Left lung (tissue), 10 donors: ENCODE data around the gene TPK1. TPM values are rescaled to one million over a fixed set of nuclear protein-coding genes. Genes with fewer than 3 reads are reported as not detected.

ENCODE experiments used
- ATAC-seq: fragments of 200-7000 bp; cut with Tn5 transposase; one replicate; pipeline ENCODE4 v1.9.1; 2020; ENCODE audit warnings: moderate library complexity
- DNase-seq, 4 donors: peaks; one replicate each; pipeline ENCODE4 v3.0.0-alpha.2; 2013 to 2020
- H3K27ac ChIP-seq, 2 donors: fragments of 200-600 bp; sonication (generic) in 1 of 2; one replicate each; pipeline versions ENCODE4 v1.5.0 to v1.8.0; 2020 to 2021
- H3K27me3 ChIP-seq, 2 donors: fragments of 200-600 bp; sonication (generic) in 1 of 2; one replicate each; pipeline versions ENCODE4 v1.5.0 to v1.8.0; 2020 to 2021
- H3K36me3 ChIP-seq, 2 donors: fragments of 200-600 bp; sonication (generic) in 1 of 2; one replicate each; pipeline versions ENCODE4 v1.5.0 to v1.8.0; 2020 to 2021
- H3K4me1 ChIP-seq, 2 donors: fragments of 200-600 bp; one replicate each; pipeline ENCODE4 v1.8.0; 2021
- H3K4me3 ChIP-seq, 2 donors: fragments of 200-600 bp; sonication (generic) in 1 of 2; one replicate each; pipeline versions ENCODE4 v1.5.0 to v1.8.0; 2020 to 2021; ENCODE audit warnings: mild to moderate bottlenecking in 1 of 2
- H3K9me3 ChIP-seq, 2 donors: fragments of 200-600 bp; sonication (generic) in 1 of 2; one replicate each; pipeline versions ENCODE4 v1.5.0 to v1.8.0; 2020 to 2021
- CTCF ChIP-seq, 2 donors: fragments of 200-600 bp; sonication (generic) in 1 of 2; IDR thresholded peaks; one replicate each; pipeline versions ENCODE4 v1.5.0 to v1.8.0; 2021; ENCODE audit warnings: antibody characterized with exemption in 2 of 2
- intact Hi-C, 2 donors: fragments of 100-400 bp; cut with DNase I; formaldehyde crosslinking; loops; one replicate each; pipeline versions ENCODE4 v1.11.2 to v1.14.2; 2022
- polyA plus RNA-seq, 6 donors: library from polyadenylated mRNA; unstranded; fragments of 120-200 nt; gene quantifications; one replicate each; pipeline ENCODE4 v1.2.1, GENCODE V29; 2013; ENCODE audit not compliant: insufficient read length in 6 of 6
- total RNA-seq, 2 donors: library from RNA; stranded (reverse); fragmentation: NEBNext Ultra II Directional; extraction: Animal tissue kit (Norgen Biotek cat#: 25700); gene quantifications; one replicate each; pipeline ENCODE4 v1.2.1, GENCODE V29; 2021
- donor health status: DM: no; HTN: yes; CAD: no.
- donor health status: DM: no; HTN: no; CAD: no.

Gene TPK1
- total and polyA plus RNA-seq, 8 donors, result 4.1 to 15.5 (median 4.8) TPM

- ATAC-seq (no peak), DNase-seq (peak in 1 of 4 donors; percentile 10)
- Histone ChIP-seq H3K27me3 (no peaks in the 10 kb centered on the region), H3K36me3 (no peaks in the 10 kb centered on the region), H3K4me1 (no peaks in the 10 kb centered on the region), H3K9me3 (peaks cover 0 to 3% of the 10 kb centered on the region in 2 donors), H3K27ac (no peak overlapping the region), H3K4me3 (no peak overlapping the region)
- TF ChIP-seq CTCF (IDR thresholded peaks at IDR 0.05), result no peak
- intact Hi-C loops, result no loop called here
Observed at GRCh38 chr7:144713850-144714249, 122.0 kb downstream of the TPK1 start.

DNA sequence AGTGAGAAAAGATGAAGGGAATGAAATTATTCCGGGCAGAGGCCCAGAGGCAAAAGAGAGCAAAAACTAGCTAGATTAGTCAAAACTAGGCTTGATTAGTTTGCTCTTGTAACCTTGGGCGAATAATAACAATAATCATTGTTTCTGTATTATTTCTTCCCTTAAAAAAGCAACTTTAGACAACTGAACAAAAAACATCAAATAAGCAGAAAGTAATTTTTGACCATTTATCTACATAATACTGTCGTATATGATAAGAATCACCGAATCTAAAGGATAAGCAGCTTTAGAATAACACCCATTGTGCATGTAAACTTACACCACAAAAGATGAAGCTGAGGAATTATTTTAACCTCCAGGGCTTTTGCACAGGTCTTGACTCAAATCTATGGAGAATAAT, 125.1 kb downstream of the TPK1 start:
- Histone ChIP-seq H3K27me3 (no peaks in the 10 kb centered on the region), H3K4me1 (no peaks in the 10 kb centered on the region), H3K36me3 (no peaks in the 10 kb centered on the region), H3K9me3 (no peaks in the 10 kb centered on the region), H3K27ac (no peak overlapping the region), H3K4me3 (no peak overlapping the region)
- ATAC-seq (no peak), DNase-seq (no peak)
- TF ChIP-seq CTCF (IDR thresholded peaks at IDR 0.05), result no peak
- intact Hi-C loops, result no loop called here

DNA sequence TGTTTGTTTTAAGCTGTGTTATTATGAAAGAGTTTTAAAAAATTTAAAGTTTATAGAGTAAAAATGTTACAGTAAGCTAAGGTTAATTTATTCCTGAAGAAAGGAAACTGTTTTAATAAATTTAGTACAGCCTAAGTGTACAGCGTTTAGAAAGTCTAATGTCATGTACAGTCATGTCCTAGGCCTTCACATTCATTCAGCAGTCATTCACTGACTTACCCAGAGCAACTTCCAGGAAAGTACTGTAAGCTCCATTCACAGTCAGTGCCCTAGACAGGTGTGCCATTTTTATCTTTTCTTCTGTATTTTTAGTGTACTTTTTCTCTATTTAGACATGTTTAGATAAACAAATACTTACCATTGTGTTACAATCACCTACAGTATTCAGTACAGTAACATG, 126.8 kb downstream of the TPK1 start:
- Histone ChIP-seq H3K4me3 (no peak overlapping the region), H3K27me3 (no peaks in the 10 kb centered on the region), H3K36me3 (no peaks in the 10 kb centered on the region), H3K4me1 (no peaks in the 10 kb centered on the region), H3K27ac (no peak overlapping the region), H3K9me3 (no peaks in the 10 kb centered on the region)
- DNase-seq (no peak), ATAC-seq (no peak)
- intact Hi-C loops, result no loop called here
- no peak for TF ChIP-seq CTCF (IDR thresholded peaks at IDR 0.05)

DNA sequence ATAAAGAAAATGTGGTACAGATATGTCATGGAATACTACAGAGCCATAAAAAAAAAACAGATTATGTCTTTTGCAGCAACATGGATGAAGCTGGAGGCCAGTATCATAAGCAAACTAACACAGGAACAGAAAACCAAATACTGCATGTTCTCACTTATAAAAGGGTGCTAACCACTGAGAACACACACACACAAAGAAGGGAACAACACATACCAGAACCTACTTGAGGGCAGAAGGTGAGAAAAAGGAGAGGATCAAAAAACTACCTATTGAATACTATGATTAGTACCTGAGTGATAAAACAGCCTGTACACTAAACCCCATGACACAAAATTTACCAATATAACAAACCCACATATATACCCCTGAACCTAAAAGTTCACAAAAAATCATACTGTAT, 144.6 kb downstream of the TPK1 start:
- no peak for TF ChIP-seq CTCF (IDR thresholded peaks at IDR 0.05)
- H3K36me3 ChIP-seq, result no peaks in the 10 kb centered on the region

GRCh38 chr7:144682581-144683280, 153.1 kb downstream of the TPK1 start:
- Histone ChIP-seq H3K27ac (no peak overlapping the region), H3K4me1 (no peaks in the 10 kb centered on the region), H3K36me3 (no peaks in the 10 kb centered on the region), H3K9me3 (no peaks in the 10 kb centered on the region), H3K4me3 (no peak overlapping the region), H3K27me3 (no peaks in the 10 kb centered on the region)
- no peak for DNase-seq
- no peak for ATAC-seq
- intact Hi-C loops, result no loop called here
- no peak for TF ChIP-seq CTCF (IDR thresholded peaks at IDR 0.05)

More for the DNA sequence above, 144.6 kb downstream of the TPK1 start:
- Histone ChIP-seq H3K27me3 (no peaks in the 10 kb centered on the region), H3K4me1 (no peaks in the 10 kb centered on the region), H3K9me3 (peaks cover 0 to 4% of the 10 kb centered on the region in 2 donors), H3K27ac (no peak overlapping the region), H3K4me3 (no peak overlapping the region)
- no peak for ATAC-seq
- DNase-seq, result no peak
- intact Hi-C loops, result no loop called here
